IMR-90 (cell line): ENCODE data around the gene MOG. TPM values are rescaled to one million over a fixed set of nuclear protein-coding genes. Genes with fewer than 3 reads are reported as not detected.

Experiments used
- ATAC-seq: fragments of 200-7000 bp; cut with Tn5 transposase; 2 replicates; pipeline ENCODE4 v1.9.1; 2020; ENCODE audit warnings: low read depth, mild to moderate bottlenecking, moderate library complexity
- BruUV-seq: library from RNA; stranded (reverse); fragments of 400-500 nt; replicated peaks from 2 replicates; lab custom pipeline; 2021; lab: Mats Ljungman, UMichigan
- CTCF ChIA-PET: fragments of 300-600 bp; formaldehyde crosslinking; extraction: SDS; loops from one replicate; lab custom pipeline; 2021; ENCODE audit warnings: antibody characterized with exemption; lab: Yijun Ruan, JAX
- POLR2A ChIA-PET: fragments of 300-600 bp; sonication (Branson Sonifier 250); formaldehyde crosslinking; loops from one replicate; lab custom pipeline; 2022; ENCODE audit warnings: antibody characterized with exemption; ENCODE audit not compliant: unreplicated experiment; lab: Charles Lee
- DNase-seq: peaks from one replicate; pipeline ENCODE4 v3.0.0; 2013
- H2AFZ ChIP-seq: replicated peaks from 2 replicates; pipeline ENCODE3; 2013; ENCODE audit warnings: low read length, mild to moderate bottlenecking; ENCODE audit not compliant: poor library complexity
- H2AK5ac ChIP-seq: 2 replicates; pipeline ENCODE4 v1.6.1; 2013; ENCODE audit warnings: low read depth, low read length, inconsistent platforms
- H2AK9ac ChIP-seq: replicated peaks from 2 replicates; pipeline ENCODE3; 2013; ENCODE audit warnings: mild to moderate bottlenecking, low read depth, low read length, moderate library complexity; ENCODE audit not compliant: poor library complexity
- H2BK120ac ChIP-seq: 2 replicates; pipeline ENCODE4 v1.6.1; 2013; ENCODE audit warnings: low read depth, low read length, inconsistent platforms
- H2BK15ac ChIP-seq: 3 replicates; pipeline ENCODE4 v1.6.1; 2013; ENCODE audit warnings: low read depth, low read length, inconsistent platforms
- H2BK20ac ChIP-seq: 2 replicates; pipeline ENCODE4 v1.6.1; 2013; ENCODE audit warnings: low read depth, mild to moderate bottlenecking, inconsistent platforms, low read length, moderate library complexity
- H2BK5ac ChIP-seq: 2 replicates; pipeline ENCODE4 v1.6.1; 2013; ENCODE audit warnings: mild to moderate bottlenecking, low read depth, low read length, inconsistent platforms; ENCODE audit not compliant: poor library complexity, severe bottlenecking
- H3K14ac ChIP-seq: replicated peaks from 2 replicates; pipeline ENCODE4 v1.6.1; 2013; ENCODE audit warnings: low read depth, low read length, inconsistent platforms
- H3K18ac ChIP-seq: 2 replicates; pipeline ENCODE4 v1.6.1; 2013; ENCODE audit warnings: low read depth, low read length, control low read depth
- H3K23ac ChIP-seq: 2 replicates; pipeline ENCODE4 v1.6.1; 2013; ENCODE audit warnings: low read depth, low read length, inconsistent platforms
- H3K27ac ChIP-seq: 2 replicates; pipeline ENCODE4 v1.5.1; 2013; ENCODE audit warnings: mild to moderate bottlenecking, control low read depth, low read length; ENCODE audit not compliant: insufficient read depth
- H3K27me3 ChIP-seq: 2 replicates; pipeline ENCODE4 v1.6.1; 2013; ENCODE audit warnings: low read length; ENCODE audit not compliant: control insufficient read depth, insufficient read depth
- H3K36me3 ChIP-seq: 2 replicates; pipeline ENCODE4 v1.6.1; 2013; ENCODE audit warnings: low read length, mixed read lengths; ENCODE audit not compliant: control insufficient read depth, insufficient read depth
- H3K4ac ChIP-seq: 2 replicates; pipeline ENCODE4 v1.6.1; 2013; ENCODE audit warnings: low read depth, low read length, inconsistent platforms
- H3K4me1 ChIP-seq: 2 replicates; pipeline ENCODE4 v1.6.1; 2013; ENCODE audit warnings: low read length, mixed read lengths; ENCODE audit not compliant: control insufficient read depth, insufficient read depth
- H3K4me2 ChIP-seq: 2 replicates; pipeline ENCODE4 v1.6.1; 2013; ENCODE audit warnings: low read depth, mild to moderate bottlenecking, control low read depth, low read length, moderate library complexity
- H3K4me3 ChIP-seq: 2 replicates; pipeline ENCODE4 v1.5.1; 2013; ENCODE audit warnings: low read depth, mild to moderate bottlenecking, control low read depth, low read length, moderate library complexity; ENCODE audit not compliant: insufficient read depth
- H3K56ac ChIP-seq: 2 replicates; pipeline ENCODE4 v1.6.1; 2013; ENCODE audit warnings: low read length, inconsistent platforms; ENCODE audit not compliant: insufficient read depth; ENCODE audit errors: extremely low read depth
- H3K79me1 ChIP-seq, 2 experiments: 2 replicates each; pipeline ENCODE4 v1.6.1; 2013; ENCODE audit warnings: low read length in 2 of 2, inconsistent platforms in 1 of 2, low read depth in 1 of 2
- H3K9ac ChIP-seq: 2 replicates; pipeline ENCODE4 v1.6.1; 2013; ENCODE audit warnings: low read depth, low read length, control low read depth
- H3K9me1 ChIP-seq: 2 replicates; pipeline ENCODE4 v1.6.1; 2013; ENCODE audit warnings: low read length, inconsistent platforms; ENCODE audit not compliant: insufficient read depth
- H3K9me3 ChIP-seq: 2 replicates; pipeline ENCODE4 v1.6.1; 2013; ENCODE audit warnings: low read length; ENCODE audit not compliant: control insufficient read depth, insufficient read depth
- H4K20me1 ChIP-seq: 2 replicates; pipeline ENCODE4 v1.6.1; 2013; ENCODE audit warnings: low read length, inconsistent platforms; ENCODE audit not compliant: insufficient read depth
- H4K5ac ChIP-seq: 2 replicates; pipeline ENCODE4 v1.6.1; 2013; ENCODE audit warnings: mild to moderate bottlenecking, low read depth, low read length, control low read depth
- H4K8ac ChIP-seq, 2 experiments: 2 replicates each; pipeline ENCODE4 v1.6.1; 2013; ENCODE audit warnings: low read depth in 2 of 2, low read length in 2 of 2, control low read depth in 1 of 2, inconsistent platforms in 1 of 2
- H4K91ac ChIP-seq: 2 replicates; pipeline ENCODE4 v1.6.1; 2013; ENCODE audit warnings: low read depth, low read length, inconsistent platforms; ENCODE audit not compliant: insufficient read depth
- BHLHE40 ChIP-seq: fragments of 150-350 bp; IDR thresholded peaks from 2 replicates; pipeline ENCODE4 v1.6.1; 2016; ENCODE audit warnings: mild to moderate bottlenecking, low read depth, low read length
- CEBPB ChIP-seq: IDR thresholded peaks from 2 replicates; pipeline ENCODE4 v1.6.1; 2012; ENCODE audit warnings: low read depth, low read length, improper control_type of control experiment
- FOS ChIP-seq: fragments of 150-350 bp; IDR thresholded peaks from 2 replicates; pipeline ENCODE4 v1.6.1; 2016; ENCODE audit warnings: low read depth, low read length
- MAFK ChIP-seq: IDR thresholded peaks from 2 replicates; pipeline ENCODE4 v1.6.1; 2012; ENCODE audit warnings: low read depth, low read length, improper control_type of control experiment
- MAZ ChIP-seq: IDR thresholded peaks from 2 replicates; pipeline ENCODE4 v1.6.1; 2012; ENCODE audit warnings: low read depth, mild to moderate bottlenecking, low read length, improper control_type of control experiment, moderate library complexity, borderline replicate concordance
- MXI1 ChIP-seq: IDR thresholded peaks from 2 replicates; pipeline ENCODE4 v1.6.1; 2012; ENCODE audit warnings: low read depth, mild to moderate bottlenecking, low read length, moderate library complexity, borderline replicate concordance
- NFE2L2 ChIP-seq: fragments of 150-350 bp; IDR thresholded peaks from 2 replicates; pipeline ENCODE4 v1.6.1; 2016; ENCODE audit warnings: low read depth, mild to moderate bottlenecking, low read length
- RAD21 ChIP-seq: IDR thresholded peaks from 2 replicates; pipeline ENCODE4 v1.6.1; 2012; ENCODE audit warnings: low read length, improper control_type of control experiment
- RFX5 ChIP-seq: IDR thresholded peaks from 2 replicates; pipeline ENCODE4 v1.8.0; 2012; ENCODE audit warnings: low read depth, mild to moderate bottlenecking, low read length, moderate library complexity
- WGBS, 2 experiments: methylation state at CpG; one replicate each; pipeline versions ENCODE4 v1.1.5 to v1.1.7; 2013; ENCODE audit warnings: missing lambda C conversion rate in 2 of 2; ENCODE audit not compliant: insufficient read length in 1 of 2; ENCODE audit errors: extremely low coverage in 2 of 2; 5-methylcytosine and 5-hydroxymethylcytosine counted together
- dilution Hi-C: fragments of 300-500 bp; cut with HindIII; formaldehyde crosslinking; loops from one replicate; pipeline ENCODE4 v1.14.3; 2018; ENCODE audit warnings: low sequenced_read_pairs; ENCODE audit not compliant: unreplicated experiment
- in situ Hi-C: fragments of 300-500 bp; cut with MboI; formaldehyde crosslinking; loops from 3 replicates; pipeline ENCODE4 v1.14.3; 2019; ENCODE audit warnings: low sequenced_read_pairs, inconsistent platforms, mixed read lengths
- intact Hi-C: fragments of 100-400 bp; cut with micrococcal nuclease; formaldehyde crosslinking; loops from 2 replicates; pipeline ENCODE4 v1.10.0; 2022
- polyA plus RNA-seq, 3 experiments: library from polyadenylated mRNA; depleted of rRNA; stranded (reverse); fragments of >200 nt; gene quantifications; 2 replicates each; pipeline ENCODE4 v1.2.3, GENCODE V29; 2012; ENCODE audit warnings: low replicate concordance in 1 of 3
- total RNA-seq: library from RNA; depleted of rRNA; stranded (reverse); fragments of >200 nt; gene quantifications from 2 replicates; pipeline ENCODE4 v1.2.3, GENCODE V29; 2012
- TF ChIP-seq, protein P1 (sequence below): fragments of 150-350 bp; IDR thresholded peaks from 2 replicates; pipeline ENCODE4 v1.6.1; 2016; ENCODE audit warnings: low read depth, mild to moderate bottlenecking, low read length, moderate library complexity, borderline replicate concordance
- TF ChIP-seq, protein P2 (sequence below): conservative IDR thresholded peaks from 2 replicates; pipeline ENCODE4 v1.5.1; 2012; ENCODE audit warnings: mild to moderate bottlenecking, low read depth, low read length, improper control_type of control experiment
- TF ChIP-seq, protein P3 (sequence below): fragments of 150-350 bp; IDR thresholded peaks from 2 replicates; pipeline ENCODE4 v1.6.1; 2017; ENCODE audit warnings: mild to moderate bottlenecking, antibody characterized with exemption, low read length, low read depth

The MOG gene
- total and polyA plus RNA-seq, 2 of the 4 experiments (the other 2 are of a cell fraction), result not detected

DNA sequence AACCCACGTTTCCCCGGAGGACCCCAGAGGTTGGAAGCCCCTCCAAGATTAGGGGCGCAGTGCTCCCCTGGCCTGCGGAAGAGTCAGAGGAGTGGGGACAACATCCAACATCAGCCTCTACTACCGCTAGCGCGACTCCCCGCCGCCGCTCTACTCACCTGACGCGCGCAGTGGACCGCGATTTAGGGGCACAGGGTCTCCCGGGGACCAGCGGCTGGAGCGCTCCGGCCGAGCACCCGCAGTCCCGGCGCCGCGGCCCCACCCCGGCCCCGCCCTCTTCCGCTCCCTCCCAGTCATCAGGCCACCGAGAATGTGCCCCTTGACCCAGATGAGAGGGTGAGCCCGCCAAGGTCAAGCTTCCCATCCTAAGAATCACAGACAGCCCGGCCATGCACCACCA is 24.0 kb downstream of the MOG start, which contains the start of gene ZFP57:
TSS of gene ZFP57 (minus strand) at position 249 of the 400 bp plus-strand sequence. CDS start 4,149 bp downstream, outside the sequence.
- Histone ChIP-seq H3K23ac (no peak within 1 kb of the TSS), H4K5ac (no peak within 1 kb of the TSS), H2AFZ (no peak within 1 kb of the TSS), H3K14ac (no peak within 1 kb of the TSS), H3K9ac (no peak within 1 kb of the TSS), H2BK5ac (no peak within 1 kb of the TSS), H3K4me2 (no peak within 1 kb of the TSS), H4K8ac (no peak within 1 kb of the TSS), H3K27me3 (no peaks in the 10 kb centered on the region; the same call in 1 of the 2 replicates), H3K9me3 (no peaks in the 10 kb centered on the region), H3K4me3 (no peak within 1 kb of the TSS), H3K56ac (no peak within 1 kb of the TSS), H3K79me1 (no peaks in the 10 kb centered on the region), H2AK9ac (no peak within 1 kb of the TSS), H3K4me1 (no peaks in the 10 kb centered on the region), H2AK5ac (no peak within 1 kb of the TSS), H3K9me1 (no peaks in the 10 kb centered on the region), H2BK120ac (no peak within 1 kb of the TSS), H3K36me3 (no peaks in the 10 kb centered on the region), H4K20me1 (no peaks in the 10 kb centered on the region), H2BK15ac (no peak within 1 kb of the TSS), H3K27ac (no peak within 1 kb of the TSS), H2BK20ac (no peak within 1 kb of the TSS), H3K18ac (no peak within 1 kb of the TSS), H3K4ac (no peak within 1 kb of the TSS), H4K91ac (no peak within 1 kb of the TSS)
- CTCF ChIA-PET, result no interaction called here
- intact Hi-C loops, result no loop called here
- POLR2A ChIA-PET, result no interaction called here
- TF ChIP-seq RAD21, result no peak
- TF ChIP-seq MAZ, result no peak
- TF ChIP-seq MAFK, result no peak
- no peak for TF ChIP-seq NFE2L2
- no peak for TF ChIP-seq CEBPB
- TF ChIP-seq FOS, result no peak
- no peak for TF ChIP-seq RFX5
- TF ChIP-seq MXI1, result no peak
- no peak for TF ChIP-seq BHLHE40
- TF ChIP-seq, protein P1, sequence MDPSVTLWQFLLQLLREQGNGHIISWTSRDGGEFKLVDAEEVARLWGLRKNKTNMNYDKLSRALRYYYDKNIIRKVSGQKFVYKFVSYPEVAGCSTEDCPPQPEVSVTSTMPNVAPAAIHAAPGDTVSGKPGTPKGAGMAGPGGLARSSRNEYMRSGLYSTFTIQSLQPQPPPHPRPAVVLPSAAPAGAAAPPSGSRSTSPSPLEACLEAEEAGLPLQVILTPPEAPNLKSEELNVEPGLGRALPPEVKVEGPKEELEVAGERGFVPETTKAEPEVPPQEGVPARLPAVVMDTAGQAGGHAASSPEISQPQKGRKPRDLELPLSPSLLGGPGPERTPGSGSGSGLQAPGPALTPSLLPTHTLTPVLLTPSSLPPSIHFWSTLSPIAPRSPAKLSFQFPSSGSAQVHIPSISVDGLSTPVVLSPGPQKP, result no peak
- TF ChIP-seq, protein P2, sequence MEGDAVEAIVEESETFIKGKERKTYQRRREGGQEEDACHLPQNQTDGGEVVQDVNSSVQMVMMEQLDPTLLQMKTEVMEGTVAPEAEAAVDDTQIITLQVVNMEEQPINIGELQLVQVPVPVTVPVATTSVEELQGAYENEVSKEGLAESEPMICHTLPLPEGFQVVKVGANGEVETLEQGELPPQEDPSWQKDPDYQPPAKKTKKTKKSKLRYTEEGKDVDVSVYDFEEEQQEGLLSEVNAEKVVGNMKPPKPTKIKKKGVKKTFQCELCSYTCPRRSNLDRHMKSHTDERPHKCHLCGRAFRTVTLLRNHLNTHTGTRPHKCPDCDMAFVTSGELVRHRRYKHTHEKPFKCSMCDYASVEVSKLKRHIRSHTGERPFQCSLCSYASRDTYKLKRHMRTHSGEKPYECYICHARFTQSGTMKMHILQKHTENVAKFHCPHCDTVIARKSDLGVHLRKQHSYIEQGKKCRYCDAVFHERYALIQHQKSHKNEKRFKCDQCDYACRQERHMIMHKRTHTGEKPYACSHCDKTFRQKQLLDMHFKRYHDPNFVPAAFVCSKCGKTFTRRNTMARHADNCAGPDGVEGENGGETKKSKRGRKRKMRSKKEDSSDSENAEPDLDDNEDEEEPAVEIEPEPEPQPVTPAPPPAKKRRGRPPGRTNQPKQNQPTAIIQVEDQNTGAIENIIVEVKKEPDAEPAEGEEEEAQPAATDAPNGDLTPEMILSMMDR, result no peak
- TF ChIP-seq, protein P3, sequence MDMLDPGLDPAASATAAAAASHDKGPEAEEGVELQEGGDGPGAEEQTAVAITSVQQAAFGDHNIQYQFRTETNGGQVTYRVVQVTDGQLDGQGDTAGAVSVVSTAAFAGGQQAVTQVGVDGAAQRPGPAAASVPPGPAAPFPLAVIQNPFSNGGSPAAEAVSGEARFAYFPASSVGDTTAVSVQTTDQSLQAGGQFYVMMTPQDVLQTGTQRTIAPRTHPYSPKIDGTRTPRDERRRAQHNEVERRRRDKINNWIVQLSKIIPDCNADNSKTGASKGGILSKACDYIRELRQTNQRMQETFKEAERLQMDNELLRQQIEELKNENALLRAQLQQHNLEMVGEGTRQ, result no peak
- WGBS, 2 experiments, result 90% methylated on average over 17 of the region's 31 CpGs; no CpG with 5 or more reads in 1 of the 2 experiments
- ATAC-seq (no peak), DNase-seq (no peak)
- dilution Hi-C loops, result no loop called here
- in situ Hi-C loops, result no loop called here
- no TSS peak for BruUV-seq
